Fibroblast of skin of abdomen (primary cell): ENCODE data around the gene DAB2IP.

Source experiments
- DNase-seq: peaks from one replicate; pipeline ENCODE4 v3.0.0-alpha.2; 2013

DAB2IP gene

GRCh38 chr9:121666294-121666693 lies 14.9 kb downstream of the DAB2IP start:
- DNase-seq, result no peak

GRCh38 chr9:121667214-121667613 lies 15.8 kb downstream of the DAB2IP start:
- no peak for DNase-seq

- no peak for DNase-seq
Observed at GRCh38 chr9:121667890-121668289, 16.5 kb downstream of the DAB2IP start.

- peak; percentile 51 for DNase-seq
Observed at GRCh38 chr9:121670431-121670830, 19.0 kb downstream of the DAB2IP start.

- DNase-seq, result no peak
Observed at GRCh38 chr9:121671612-121672155, 20.2 kb downstream of the DAB2IP start.

GRCh38 chr9:121672213-121672612 lies 20.8 kb downstream of the DAB2IP start:
- no peak for DNase-seq

- DNase-seq, result no peak
Observed at GRCh38 chr9:121672986-121673385, 21.6 kb downstream of the DAB2IP start.

- no peak for DNase-seq
Observed at GRCh38 chr9:121673576-121673975, 22.1 kb downstream of the DAB2IP start.

- DNase-seq, result no peak
Observed at GRCh38 chr9:121674017-121674416, 22.6 kb downstream of the DAB2IP start.

GRCh38 chr9:121674952-121675351 lies 23.5 kb downstream of the DAB2IP start:
- DNase-seq, result peak; percentile 70

- no peak for DNase-seq
Observed at GRCh38 chr9:121675381-121675780, 23.9 kb downstream of the DAB2IP start.

- DNase-seq, result no peak
Observed at GRCh38 chr9:121675969-121676822, 24.8 kb downstream of the DAB2IP start.

- DNase-seq, result peak; percentile 29
Observed at GRCh38 chr9:121676926-121677325, 25.5 kb downstream of the DAB2IP start.

- no peak for DNase-seq
Observed at GRCh38 chr9:121678501-121679022, 27.1 kb downstream of the DAB2IP start.

- no peak for DNase-seq
Observed at GRCh38 chr9:121679901-121680635, 28.6 kb downstream of the DAB2IP start.

GRCh38 chr9:121681404-121681803 lies 30.0 kb downstream of the DAB2IP start:
- DNase-seq, result no peak

- DNase-seq, result no peak
Observed at GRCh38 chr9:121682201-121682600, 30.8 kb downstream of the DAB2IP start.

- DNase-seq, result no peak
Observed at GRCh38 chr9:121682926-121683515, 31.6 kb downstream of the DAB2IP start.

- DNase-seq, result no peak
Observed at GRCh38 chr9:121683652-121684051, 32.2 kb downstream of the DAB2IP start.

GRCh38 chr9:121684381-121685145 lies 33.1 kb downstream of the DAB2IP start:
- DNase-seq, result no peak

GRCh38 chr9:121685146-121685794 lies 33.8 kb downstream of the DAB2IP start:
- no peak for DNase-seq
